Cardiac muscle cell (in vitro differentiated cells and primary cell): Measurements from ENCODE around the gene LIX1. TPM values are rescaled to one million over a fixed set of nuclear protein-coding genes. Genes with fewer than 3 reads are reported as not detected.

ENCODE experiments used
- DNase-seq, 2 donors: peaks; one replicate each; pipeline versions ENCODE4 v3.0.0 to v3.0.0-alpha.2; 2010 to 2017; ENCODE audit warnings: low read depth in 1 of 2, low spot score in 1 of 2
- H3K27ac ChIP-seq: fragments of 200-600 bp; sonication (generic); 2 replicates; pipeline ENCODE4 v1.5.1; 2016
- H3K27me3 ChIP-seq: fragments of 200-600 bp; sonication (generic); 2 replicates; pipeline ENCODE4 v1.6.0; 2016; ENCODE audit warnings: control low read depth
- H3K36me3 ChIP-seq: fragments of 200-600 bp; sonication (generic); 2 replicates; pipeline ENCODE4 v1.5.1; 2016; ENCODE audit warnings: control low read depth
- H3K4me1 ChIP-seq: fragments of 200-600 bp; sonication (generic); 2 replicates; pipeline ENCODE4 v1.8.1; 2017; ENCODE audit warnings: low read depth, mild to moderate bottlenecking, mixed run types
- H3K4me3 ChIP-seq: fragments of 200-600 bp; sonication (generic); 2 replicates; pipeline ENCODE4 v1.5.1; 2016; ENCODE audit warnings: mild to moderate bottlenecking
- H3K9me3 ChIP-seq: fragments of 200-600 bp; sonication (generic); 2 replicates; pipeline ENCODE4 v1.5.1; 2017; ENCODE audit warnings: low read depth, mild to moderate bottlenecking, control low read depth
- CTCF ChIP-seq: IDR thresholded peaks from 2 replicates; pipeline ENCODE4 v1.5.1; 2012; ENCODE audit warnings: low read depth, mild to moderate bottlenecking, low read length
- polyA plus RNA-seq: library from polyadenylated mRNA; unstranded; fragments of >200 nt; fragmentation: Nextera tagmentation; extraction: Ambion mirVana; gene quantifications from 2 replicates; pipeline ENCODE4 v1.2.1, GENCODE V29; 2016
- total RNA-seq: library from RNA; depleted of rRNA; stranded (reverse); fragments of >200 nt; gene quantifications from 2 replicates; pipeline ENCODE4 v1.2.3, GENCODE V29; 2016

The LIX1 gene
- total and polyA plus RNA-seq, 2 experiments from 2014 or later, result 68.1 to 96.0 TPM

DNA sequence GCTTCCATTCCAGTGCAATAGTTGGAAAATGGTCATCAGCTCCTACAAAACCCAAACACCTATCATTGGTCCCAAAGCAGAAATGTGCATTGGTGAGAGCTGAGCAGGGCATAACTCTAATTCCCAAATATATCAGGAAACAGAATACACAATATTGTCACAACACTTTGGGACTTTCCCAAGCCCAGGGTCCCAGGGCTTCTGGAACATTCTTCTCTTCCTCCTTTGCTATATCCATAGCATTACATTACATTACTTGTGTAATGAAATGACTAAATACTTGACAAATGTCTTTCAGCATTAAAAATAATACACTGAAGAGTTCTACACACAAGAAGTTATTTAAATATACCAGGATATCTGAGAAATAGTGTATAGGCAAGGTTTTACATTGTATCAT is 45.6 kb downstream of the LIX1 start:
- no peak for TF ChIP-seq CTCF
- no peak for DNase-seq
- Histone ChIP-seq H3K9me3 (no peaks in the 10 kb centered on the region), H3K4me1 (peaks cover 27% of the 10 kb centered on the region), H3K27ac (no peak overlapping the region), H3K36me3 (peaks cover 21% of the 10 kb centered on the region), H3K4me3 (no peak overlapping the region), H3K27me3 (no peaks in the 10 kb centered on the region)

GRCh38 chr5:97096191-97096590 is 46.2 kb downstream of the LIX1 start:
- no peak overlapping the region for H3K27ac ChIP-seq
- peak in 1 of 2 donors; percentile 9 for DNase-seq
- no peak overlapping the region for H3K4me3 ChIP-seq
- H3K27me3 ChIP-seq, result no peaks in the 10 kb centered on the region
- H3K9me3 ChIP-seq, result no peaks in the 10 kb centered on the region
- no peak for TF ChIP-seq CTCF
- peaks cover 21% of the 10 kb centered on the region for H3K36me3 ChIP-seq
- H3K4me1 ChIP-seq, result peaks cover 21% of the 10 kb centered on the region

DNA sequence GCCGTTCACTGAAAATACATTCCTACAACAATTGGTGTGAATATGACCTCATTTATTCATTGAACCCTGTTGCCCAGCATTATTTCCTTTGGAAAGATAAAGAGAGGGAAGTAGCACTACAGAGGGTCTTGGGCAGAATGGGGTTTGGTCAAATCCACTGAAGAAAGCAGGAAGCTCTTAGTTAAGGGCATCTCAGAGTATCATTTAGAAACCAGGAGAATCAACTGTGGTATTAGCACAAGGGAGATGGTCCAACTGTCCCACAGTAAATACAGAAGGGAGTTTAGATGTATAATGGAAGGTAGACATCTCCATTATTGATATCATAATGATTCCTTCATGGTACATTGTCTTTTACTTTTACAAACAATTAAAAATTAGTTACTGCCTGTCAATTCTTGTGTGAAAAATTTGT is 47.1 kb downstream of the LIX1 start:
- peaks cover 21% of the 10 kb centered on the region for H3K36me3 ChIP-seq
- peaks cover 23% of the 10 kb centered on the region for H3K4me1 ChIP-seq
- H3K9me3 ChIP-seq, result no peaks in the 10 kb centered on the region
- no peak for TF ChIP-seq CTCF
- H3K27me3 ChIP-seq, result no peaks in the 10 kb centered on the region
- DNase-seq, result no peak
- no peak overlapping the region for H3K27ac ChIP-seq
- no peak overlapping the region for H3K4me3 ChIP-seq

DNA sequence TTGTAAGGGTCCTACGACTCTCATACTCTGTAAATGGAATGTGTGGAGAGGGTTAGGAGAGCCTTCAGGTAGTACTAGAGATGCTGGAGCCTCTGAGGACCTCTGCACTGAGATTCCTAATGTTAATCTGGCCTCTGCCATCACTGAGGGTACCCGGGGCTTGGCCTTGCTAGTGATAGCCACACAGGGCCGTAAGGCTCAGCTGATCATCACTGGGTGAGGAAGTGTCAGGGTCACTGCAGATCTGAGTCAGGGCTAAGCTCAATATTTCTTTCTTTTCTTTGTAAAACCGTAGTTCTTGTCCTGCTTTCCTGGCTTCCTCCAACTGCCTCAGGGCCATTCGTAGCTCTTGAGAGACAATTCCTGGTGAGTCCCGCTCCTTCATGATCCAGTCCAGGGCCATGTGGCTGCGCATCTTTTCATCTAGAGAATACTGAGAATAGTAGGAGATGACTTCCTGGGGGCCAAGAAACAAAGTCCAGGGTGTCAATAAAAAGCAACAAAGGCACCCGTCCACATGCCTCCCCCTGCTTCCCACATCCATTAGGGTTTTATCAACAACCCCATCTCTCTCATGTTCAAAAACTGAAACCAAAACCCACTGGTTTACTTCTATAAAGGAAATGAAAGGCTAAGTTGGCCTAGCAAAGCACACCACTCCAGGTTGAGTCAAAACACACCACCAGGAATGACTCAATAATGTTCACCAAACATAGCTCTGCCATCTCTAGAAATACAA is 47.7 kb downstream of the LIX1 start:
- Histone ChIP-seq H3K4me3 (no peak overlapping the region), H3K27me3 (no peaks in the 10 kb centered on the region), H3K9me3 (no peaks in the 10 kb centered on the region), H3K27ac (no peak overlapping the region), H3K36me3 (peaks cover 21% of the 10 kb centered on the region), H3K4me1 (peaks cover 23% of the 10 kb centered on the region)
- DNase-seq, result no peak
- TF ChIP-seq CTCF, result no peak

DNA sequence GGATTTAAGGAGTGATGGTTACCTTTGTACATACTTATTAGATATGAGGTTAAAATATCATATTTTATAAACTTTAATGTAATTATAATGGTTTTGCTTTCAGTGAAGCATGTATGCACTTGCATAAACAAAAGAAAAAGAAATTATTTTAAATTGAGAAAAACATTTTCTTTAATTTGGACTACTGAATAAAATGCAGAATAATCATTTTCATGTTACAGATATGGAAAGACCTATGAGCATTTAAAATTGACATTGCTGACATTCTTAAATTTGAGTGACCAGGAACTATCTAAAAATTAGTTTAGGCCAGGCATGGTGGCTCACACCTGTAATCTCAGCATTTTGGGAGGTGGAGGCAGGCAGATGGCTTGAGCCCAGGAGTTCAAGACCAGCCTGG is 49.2 kb downstream of the LIX1 start:
- Histone ChIP-seq H3K27me3 (no peaks in the 10 kb centered on the region), H3K9me3 (no peaks in the 10 kb centered on the region), H3K4me1 (peaks cover 13% of the 10 kb centered on the region), H3K36me3 (peaks cover 21% of the 10 kb centered on the region), H3K27ac (no peak overlapping the region), H3K4me3 (no peak overlapping the region)
- no peak for TF ChIP-seq CTCF
- DNase-seq, result no peak
